Measurements from ENCODE around the gene PSMA8. TPM values are rescaled to one million over a fixed set of nuclear protein-coding genes. Genes with fewer than 3 reads are reported as not detected.

Gene PSMA8
- total and polyA plus RNA-seq, 2 of the 8 experiments (the other 6 are each of a cell fraction or from before 2014, with no cell fraction given): not detected

GRCh38 chr18:26096852-26097251 is 36.8 kb upstream of the PSMA8 start (continued):
- TF ChIP-seq CHD7 (IDR thresholded peaks at IDR 0.05; ENCODE audit: insufficient replicate concordance, low read length) (no peak), RFX5 (IDR thresholded peaks at IDR 0.05; ENCODE audit: borderline replicate concordance, low read depth, low read length) (no peak), CBX8 (IDR thresholded peaks at IDR 0.05; ENCODE audit: borderline replicate concordance, low read depth, low read length) (no peak), BCL11A (IDR thresholded peaks at IDR 0.05; ENCODE audit: low read depth in 2 of 2, low read length in 2 of 2) (no peak), ASH2L (IDR thresholded peaks at IDR 0.05; ENCODE audit: low read length) (no peak), TAF7 (optimal IDR thresholded peaks at IDR 0.05; ENCODE audit: borderline replicate concordance, low read depth, low read length) (no peak), NRF1 (IDR thresholded peaks at IDR 0.05; ENCODE audit: low read depth, low read length) (no peak), SIX5 (IDR thresholded peaks at IDR 0.05; ENCODE audit: low read depth, low read length) (no peak)
- TF ChIP-seq, protein P1, sequence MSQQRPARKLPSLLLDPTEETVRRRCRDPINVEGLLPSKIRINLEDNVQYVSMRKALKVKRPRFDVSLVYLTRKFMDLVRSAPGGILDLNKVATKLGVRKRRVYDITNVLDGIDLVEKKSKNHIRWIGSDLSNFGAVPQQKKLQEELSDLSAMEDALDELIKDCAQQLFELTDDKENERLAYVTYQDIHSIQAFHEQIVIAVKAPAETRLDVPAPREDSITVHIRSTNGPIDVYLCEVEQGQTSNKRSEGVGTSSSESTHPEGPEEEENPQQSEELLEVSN (IDR thresholded peaks at IDR 0.05): no peak

Data from H1 (cell line).